Endothelial cell of umbilical vein (primary cell): Measurements from ENCODE around the gene HECW1. TPM values are rescaled to one million over a fixed set of nuclear protein-coding genes. Genes with fewer than 3 reads are reported as not detected.

ENCODE experiments used
- BruUV-seq: library from RNA; stranded (reverse); fragments of 400-500 nt; replicated peaks from 2 replicates; lab custom pipeline; 2021; lab: Mats Ljungman, UMichigan
- CTCF ChIA-PET: fragments of 300-600, 350-600 bp; sonication (Branson Sonifier 250); formaldehyde crosslinking; loops from one replicate; lab custom pipeline; 2021; ENCODE audit warnings: antibody characterized with exemption, inconsistent platforms; lab: Charles Lee
- POLR2A ChIA-PET: fragments of 300-600, 350-600 bp; sonication (Branson Sonifier 250); formaldehyde crosslinking; loops from one replicate; lab custom pipeline; 2021; ENCODE audit warnings: antibody characterized with exemption, inconsistent platforms; lab: Charles Lee
- DNase-seq: peaks from one replicate; pipeline ENCODE4 v3.0.0-alpha.2; 2011; ENCODE audit warnings: low read depth, low spot score
- FAIRE-seq: peaks from 2 replicates; lab custom pipeline; 2011; peaks lifted over from hg19 to GRCh38; lab: Jason Lieb, UNC
- H2AFZ ChIP-seq: 2 replicates; pipeline ENCODE4 v1.6.0; 2012; ENCODE audit warnings: low read depth, low read length, control low read depth, inconsistent platforms
- H3K27ac ChIP-seq: 2 replicates; pipeline ENCODE4 v1.5.1; 2011; ENCODE audit warnings: low read depth, mild to moderate bottlenecking, control low read depth, low read length, moderate library complexity; ENCODE audit not compliant: insufficient read depth
- H3K27me3 ChIP-seq, 2 experiments: 2 replicates each; pipeline versions ENCODE4 v1.6.0 to v1.6.1; 2011; ENCODE audit warnings: low read length in 2 of 2, mixed read lengths in 1 of 2; ENCODE audit not compliant: control insufficient read depth in 2 of 2, insufficient read depth in 2 of 2
- H3K36me3 ChIP-seq, 2 experiments: 2 replicates in 1 of 2; 3 replicates in 1 of 2; pipeline ENCODE4 v1.5.1; 2011; ENCODE audit warnings: low read length in 2 of 2, mild to moderate bottlenecking in 1 of 2, moderate library complexity in 1 of 2; ENCODE audit not compliant: control insufficient read depth in 2 of 2, insufficient read depth in 2 of 2; ENCODE audit errors: extremely low read depth in 1 of 2
- H3K4me1 ChIP-seq: 3 replicates; pipeline ENCODE4 v1.5.1; 2011; ENCODE audit warnings: mild to moderate bottlenecking, low read length; ENCODE audit not compliant: control insufficient read depth, insufficient read depth; ENCODE audit errors: extremely low read depth
- H3K4me2 ChIP-seq: 2 replicates; pipeline ENCODE4 v1.6.1; 2011; ENCODE audit warnings: low read length, control low read depth, mixed read lengths; ENCODE audit not compliant: insufficient read depth
- H3K4me3 ChIP-seq, 3 experiments: fragments of 200-600 bp in 1 of 3; sonication (generic), shearing (Covaris generic) in 1 of 3; replicated peaks in 1 of 3; 2 replicates each; pipeline ENCODE4 v1.5.1; 2011 to 2016; ENCODE audit warnings: control low read depth in 3 of 3, low read length in 3 of 3, mild to moderate bottlenecking in 2 of 3, inconsistent platforms in 1 of 3, low read depth in 1 of 3, moderate library complexity in 1 of 3; ENCODE audit not compliant: insufficient read depth in 1 of 3
- H3K79me2 ChIP-seq: 2 replicates; pipeline ENCODE4 v1.6.0; 2012; ENCODE audit warnings: low read length, inconsistent platforms; ENCODE audit not compliant: control insufficient read depth, insufficient read depth
- H3K9ac ChIP-seq: replicated peaks from 2 replicates; pipeline ENCODE3; 2011; ENCODE audit warnings: low read length, control low read depth; ENCODE audit not compliant: insufficient read depth; ENCODE audit errors: extremely low read depth
- H3K9me1 ChIP-seq: replicated peaks from 3 replicates; pipeline ENCODE4 v1.6.0; 2011; ENCODE audit warnings: mild to moderate bottlenecking, low read length; ENCODE audit not compliant: control insufficient read depth, insufficient read depth; ENCODE audit errors: extremely low read depth
- H3K9me3 ChIP-seq: replicated peaks from 2 replicates; pipeline ENCODE4 v1.5.1; 2012; ENCODE audit warnings: low read length, inconsistent platforms; ENCODE audit not compliant: control insufficient read depth, insufficient read depth
- H4K20me1 ChIP-seq: replicated peaks from 2 replicates; pipeline ENCODE3; 2011; ENCODE audit warnings: mild to moderate bottlenecking, low read length; ENCODE audit not compliant: control insufficient read depth, insufficient read depth; ENCODE audit errors: extremely low read depth
- EZH2 ChIP-seq: IDR thresholded peaks from 2 replicates; pipeline ENCODE4 v1.6.1; 2012; ENCODE audit warnings: borderline replicate concordance, low read depth, mild to moderate bottlenecking, moderate library complexity, low read length, inconsistent platforms; ENCODE audit not compliant: severe bottlenecking
- GATA2 ChIP-seq: IDR thresholded peaks from 2 replicates; pipeline ENCODE4 v1.7.0; 2011; ENCODE audit warnings: low read depth, mild to moderate bottlenecking, moderate library complexity, mixed read lengths, low read length; ENCODE audit not compliant: insufficient read length, insufficient read depth
- JUN ChIP-seq: IDR thresholded peaks from 2 replicates; pipeline ENCODE4 v1.6.1; 2011; ENCODE audit warnings: borderline replicate concordance, low read depth; ENCODE audit not compliant: insufficient read length, insufficient read depth
- MYC ChIP-seq: IDR thresholded peaks from one replicate; pipeline ENCODE4 v1.6.1; 2011; ENCODE audit warnings: mild to moderate bottlenecking, low read depth, low read length
- POLR2A ChIP-seq: IDR thresholded peaks from 2 replicates; pipeline ENCODE4 v1.6.1; 2012; ENCODE audit warnings: low read depth, mild to moderate bottlenecking, control low read depth, low read length
- POLR2AphosphoS5 ChIP-seq: IDR thresholded peaks from 2 replicates; pipeline ENCODE4 v1.6.1; 2012; ENCODE audit warnings: low read depth, mild to moderate bottlenecking, control low read depth, low read length, moderate library complexity; ENCODE audit not compliant: insufficient read depth
- dilution Hi-C: fragments of 300-500 bp; cut with MboI; formaldehyde crosslinking; loops from one replicate; pipeline ENCODE4 v1.15.0; 2019; ENCODE audit warnings: low sequenced_read_pairs; ENCODE audit not compliant: extremely low pct_ligation_motif_present
- intact Hi-C: fragments of 100-400 bp; cut with micrococcal nuclease; formaldehyde crosslinking; loops from one replicate; pipeline ENCODE4 v1.10.0; 2022
- polyA plus RNA-seq, 4 experiments: library from polyadenylated mRNA; depleted of rRNA in 3 of 4; stranded (reverse) in 3 of 4; unstranded in 1 of 4; fragments of >200 nt; gene quantifications; 2 replicates each; pipeline versions ENCODE4 v1.2.1 to v1.2.3, GENCODE V29; 2011 to 2012; ENCODE audit warnings: missing spikeins in 1 of 4
- total RNA-seq: library from RNA; stranded (reverse); gene quantifications from 2 replicates; pipeline ENCODE4 v1.2.3, GENCODE V29; 2021
- TF ChIP-seq, protein P1 (sequence below): IDR thresholded peaks from 2 replicates; pipeline ENCODE4 v1.6.1; 2011; ENCODE audit not compliant: insufficient read depth, insufficient read length
- TF ChIP-seq, protein P2 (sequence below), 2 donors: IDR thresholded peaks; 1 replicate in 1 of 2; 2 replicates in 1 of 2; pipeline ENCODE4 v1.5.1; 2011; ENCODE audit warnings: low read length in 2 of 2, mild to moderate bottlenecking in 2 of 2, moderate library complexity in 2 of 2, control low read depth in 1 of 2, inconsistent platforms in 1 of 2, low read depth in 1 of 2; ENCODE audit not compliant: insufficient read depth in 1 of 2; ENCODE audit errors: extremely low read depth in 1 of 2

HECW1 gene
- total and polyA plus RNA-seq, 2 donors (not counting 3 experiments of a cell fraction or from before 2014, with no cell fraction given), result not detected

DNA sequence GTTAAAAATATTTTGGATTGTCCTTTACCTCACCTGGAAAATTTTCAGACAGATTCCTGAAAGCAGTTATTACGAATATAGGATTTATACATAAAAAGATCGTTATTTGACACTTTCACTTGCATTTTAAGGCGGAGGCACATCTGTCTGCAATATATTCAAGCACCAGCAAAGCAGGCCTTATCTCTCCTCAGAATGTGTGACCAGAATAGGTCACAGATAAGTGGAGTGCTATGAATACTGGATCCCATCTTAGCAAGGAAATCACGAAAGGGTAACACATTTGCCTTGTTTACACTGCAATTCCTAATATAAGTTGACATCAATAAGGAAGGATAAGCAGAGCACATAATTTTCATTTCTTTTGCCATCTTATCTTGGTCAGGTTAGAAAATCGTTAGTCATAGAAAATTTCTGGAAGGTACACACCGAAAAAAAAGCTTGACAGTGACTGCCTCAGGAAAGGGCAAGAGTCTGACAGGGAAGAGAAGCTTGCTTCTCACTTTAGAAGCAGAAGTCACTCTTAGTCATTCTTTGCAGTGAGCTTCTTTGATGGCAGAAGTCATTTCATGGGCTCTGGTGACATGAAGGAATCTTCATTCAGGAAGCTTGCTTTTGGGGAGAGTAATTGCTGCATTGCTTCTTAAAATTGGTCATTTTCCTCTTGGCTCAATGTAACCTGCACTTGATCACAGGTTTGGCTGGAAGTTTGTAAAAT is 372.4 kb downstream of the HECW1 start:
- no peaks in the 10 kb centered on the region for H3K36me3 ChIP-seq
- no peaks in the 10 kb centered on the region for H3K79me2 ChIP-seq
- H4K20me1 ChIP-seq, result no peaks in the 10 kb centered on the region
- peaks cover 2 to 3% of the 10 kb centered on the region in 2 experiments for H3K27me3 ChIP-seq
- BruUV-seq, result no TSS peak
- no peak overlapping the region for H3K4me3 ChIP-seq
- POLR2A ChIA-PET, result no interaction called here
- H2AFZ ChIP-seq, result no peak overlapping the region
- FAIRE-seq, result no peak
- H3K4me1 ChIP-seq, result no peaks in the 10 kb centered on the region
- intact Hi-C loops, result no loop called here
- H3K27ac ChIP-seq, result no peak overlapping the region
- no peaks in the 10 kb centered on the region for H3K9me1 ChIP-seq
- no peak overlapping the region for H3K4me2 ChIP-seq
- CTCF ChIA-PET, result no interaction called here
- dilution Hi-C loops, result no loop called here
- DNase-seq, result no peak
- H3K9ac ChIP-seq, result no peak overlapping the region
- TF ChIP-seq MYC (no peak), GATA2 (no peak), JUN (no peak), POLR2AphosphoS5 (no peak), POLR2A (no peak), EZH2 (no peak)
- TF ChIP-seq, protein P1, sequence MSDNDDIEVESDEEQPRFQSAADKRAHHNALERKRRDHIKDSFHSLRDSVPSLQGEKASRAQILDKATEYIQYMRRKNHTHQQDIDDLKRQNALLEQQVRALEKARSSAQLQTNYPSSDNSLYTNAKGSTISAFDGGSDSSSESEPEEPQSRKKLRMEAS, result no peak
- TF ChIP-seq, protein P2, sequence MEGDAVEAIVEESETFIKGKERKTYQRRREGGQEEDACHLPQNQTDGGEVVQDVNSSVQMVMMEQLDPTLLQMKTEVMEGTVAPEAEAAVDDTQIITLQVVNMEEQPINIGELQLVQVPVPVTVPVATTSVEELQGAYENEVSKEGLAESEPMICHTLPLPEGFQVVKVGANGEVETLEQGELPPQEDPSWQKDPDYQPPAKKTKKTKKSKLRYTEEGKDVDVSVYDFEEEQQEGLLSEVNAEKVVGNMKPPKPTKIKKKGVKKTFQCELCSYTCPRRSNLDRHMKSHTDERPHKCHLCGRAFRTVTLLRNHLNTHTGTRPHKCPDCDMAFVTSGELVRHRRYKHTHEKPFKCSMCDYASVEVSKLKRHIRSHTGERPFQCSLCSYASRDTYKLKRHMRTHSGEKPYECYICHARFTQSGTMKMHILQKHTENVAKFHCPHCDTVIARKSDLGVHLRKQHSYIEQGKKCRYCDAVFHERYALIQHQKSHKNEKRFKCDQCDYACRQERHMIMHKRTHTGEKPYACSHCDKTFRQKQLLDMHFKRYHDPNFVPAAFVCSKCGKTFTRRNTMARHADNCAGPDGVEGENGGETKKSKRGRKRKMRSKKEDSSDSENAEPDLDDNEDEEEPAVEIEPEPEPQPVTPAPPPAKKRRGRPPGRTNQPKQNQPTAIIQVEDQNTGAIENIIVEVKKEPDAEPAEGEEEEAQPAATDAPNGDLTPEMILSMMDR (IDR thresholded peaks at IDR 0.05; ENCODE audit: extremely low read depth in 1 of 2, insufficient read depth in 1 of 2, low read depth in 1 of 2, low read length in 2 of 2), result no peak
- no peaks in the 10 kb centered on the region for H3K9me3 ChIP-seq
